Activated gamma-delta T cell (primary cell): ENCODE results near the gene MED22.

Source experiments
- DNase-seq: peaks from one replicate; lab custom pipeline; 2025; lab: John Stamatoyannopoulos, UW

MED22 gene

GRCh38 chr9:133355881-133356357, 8.0 kb upstream of the MED22 start:
- DNase-seq, result no peak

GRCh38 chr9:133354766-133355165, 6.8 kb upstream of the MED22 start:
- DNase-seq, result no peak

- DNase-seq, result no peak
Observed at GRCh38 chr9:133353548-133353947, 5.6 kb upstream of the MED22 start.

GRCh38 chr9:133352635-133353340, 4.9 kb upstream of the MED22 start:
- DNase-seq, result no peak

GRCh38 chr9:133351908-133352634, 4.1 kb upstream of the MED22 start:
- DNase-seq, result no peak

GRCh38 chr9:133351526-133351907, 3.6 kb upstream of the MED22 start:
- DNase-seq, result no peak

GRCh38 chr9:133349965-133350616, 2.2 kb upstream of the MED22 start:
- DNase-seq, result no peak

GRCh38 chr9:133348718-133349573, 1.0 kb upstream of the MED22 start:
- DNase-seq, result no peak

GRCh38 chr9:133347515-133347984, 381 bp downstream of the MED22 start:
- no peak for DNase-seq

GRCh38 chr9:133346021-133346785, 1.7 kb downstream of the MED22 start:
- no peak for DNase-seq

- DNase-seq, result no peak
Observed at GRCh38 chr9:133345596-133345995, 2.3 kb downstream of the MED22 start.

GRCh38 chr9:133344979-133345378, 3.0 kb downstream of the MED22 start:
- no peak for DNase-seq

GRCh38 chr9:133344071-133344470, 3.9 kb downstream of the MED22 start:
- no peak for DNase-seq

- DNase-seq, result no peak
Observed at GRCh38 chr9:133342570-133342969, 5.4 kb downstream of the MED22 start.

- no peak for DNase-seq
Observed at GRCh38 chr9:133342069-133342406, 5.9 kb downstream of the MED22 start.

GRCh38 chr9:133341369-133342068, 6.4 kb downstream of the MED22 start:
- no peak for DNase-seq

- DNase-seq, result no peak
Observed at GRCh38 chr9:133340916-133341315, 7.0 kb downstream of the MED22 start.

- no peak for DNase-seq
Observed at GRCh38 chr9:133340256-133340655, 7.7 kb downstream of the MED22 start.

- DNase-seq, result no peak
Observed at GRCh38 chr9:133339641-133340040, 8.3 kb downstream of the MED22 start.
